Smooth muscle cell (in vitro differentiated cells): ENCODE measurements around the gene OR2B2. TPM values are rescaled to one million over a fixed set of nuclear protein-coding genes. Genes with fewer than 3 reads are reported as not detected.

Experiments
- DNase-seq: peaks from one replicate; lab custom pipeline; 2025; ENCODE audit not compliant: unreplicated experiment; lab: John Stamatoyannopoulos, UW
- H2AFZ ChIP-seq: fragments of 200-600 bp; sonication (generic); 2 replicates; pipeline ENCODE4 v1.6.0; 2016; ENCODE audit warnings: antibody characterized with exemption, low read depth, mild to moderate bottlenecking
- H3F3A ChIP-seq: fragments of 200-600 bp; sonication (generic); 2 replicates; pipeline ENCODE4 v1.6.0; 2017; ENCODE audit warnings: antibody characterized with exemption, low read depth
- H3K27ac ChIP-seq: fragments of 200-600 bp; sonication (generic); 2 replicates; pipeline ENCODE4 v1.5.1; 2016; ENCODE audit warnings: low read depth, mild to moderate bottlenecking
- H3K27me3 ChIP-seq: fragments of 200-600 bp; sonication (generic); 2 replicates; pipeline ENCODE4 v1.6.1; 2016; ENCODE audit warnings: low read depth, mild to moderate bottlenecking
- H3K36me3 ChIP-seq: fragments of 200-600 bp; sonication (generic); 2 replicates; pipeline ENCODE4 v1.5.1; 2016; ENCODE audit warnings: low read depth
- H3K4me1 ChIP-seq: fragments of 200-600 bp; sonication (generic); 2 replicates; pipeline ENCODE4 v1.5.1; 2016; ENCODE audit warnings: low read depth
- H3K4me2 ChIP-seq: fragments of 200-600 bp; sonication (generic); 2 replicates; pipeline ENCODE4 v1.6.0; 2016; ENCODE audit warnings: mild to moderate bottlenecking
- H3K4me3 ChIP-seq: fragments of 200-600 bp; sonication (generic); 2 replicates; pipeline ENCODE4 v1.5.1; 2016; ENCODE audit warnings: mild to moderate bottlenecking
- H3K79me2 ChIP-seq: fragments of 200-600 bp; sonication (generic); 2 replicates; pipeline ENCODE4 v1.6.0; 2016; ENCODE audit warnings: low read depth, mild to moderate bottlenecking
- H3K9ac ChIP-seq: fragments of 200-600 bp; sonication (generic); 2 replicates; pipeline ENCODE4 v1.6.0; 2016; ENCODE audit warnings: low read depth
- H3K9me3 ChIP-seq: fragments of 200-600 bp; sonication (generic); replicated peaks from 2 replicates; pipeline ENCODE4 v1.5.1; 2016; ENCODE audit warnings: low read depth
- H4K20me1 ChIP-seq: fragments of 200-600 bp; sonication (generic); 2 replicates; pipeline ENCODE4 v1.6.0; 2016; ENCODE audit warnings: low read depth
- CTCF ChIP-seq: fragments of 200-600 bp; sonication (generic); IDR thresholded peaks from 2 replicates; pipeline ENCODE4 v1.5.1; 2017; ENCODE audit warnings: borderline replicate concordance, mild to moderate bottlenecking, antibody characterized with exemption; ENCODE audit not compliant: insufficient read depth, poor library complexity, severe bottlenecking
- WGBS: methylation state at CpG from one replicate; pipeline ENCODE4 v1.1.7; 2016; ENCODE audit warnings: low lambda C conversion rate; 5-methylcytosine and 5-hydroxymethylcytosine counted together
- polyA plus RNA-seq: library from polyadenylated mRNA; unstranded; fragments of >200 nt; fragmentation: Nextera tagmentation; extraction: Ambion mirVana; gene quantifications from 2 replicates; pipeline ENCODE4 v1.2.1, GENCODE V29; 2016
- total RNA-seq: library from RNA; depleted of rRNA; stranded (reverse); fragments of >200 nt; gene quantifications from 2 replicates; pipeline ENCODE4 v1.2.3, GENCODE V29; 2014

Gene OR2B2
- total and polyA plus RNA-seq, 2 experiments from 2014 or later = not detected

- Histone ChIP-seq H3K4me3 (no peak overlapping the region), H4K20me1 (no peaks in the 10 kb centered on the region), H3F3A (no peaks in the 10 kb centered on the region), H3K4me2 (no peak overlapping the region), H3K9me3 (no peaks in the 10 kb centered on the region), H3K27me3 (peaks cover 5% of the 10 kb centered on the region), H3K9ac (no peak overlapping the region), H3K36me3 (no peaks in the 10 kb centered on the region), H3K27ac (no peak overlapping the region), H2AFZ (no peak overlapping the region), H3K4me1 (no peaks in the 10 kb centered on the region), H3K79me2 (no peaks in the 10 kb centered on the region)
- WGBS = 84% methylated on average over 6 of the region's 6 CpGs
- no peak for TF ChIP-seq CTCF
- DNase-seq = no peak
These were observed 12.0 kb upstream of the OR2B2 start for GRCh38 chr6:27924179-27924578.

GRCh38 chr6:27922949-27923348 is 10.8 kb upstream of the OR2B2 start:
- Histone ChIP-seq H3K9me3 (no peaks in the 10 kb centered on the region), H3K4me3 (no peak overlapping the region), H3K79me2 (no peaks in the 10 kb centered on the region), H3K27ac (no peak overlapping the region), H3K36me3 (no peaks in the 10 kb centered on the region), H3K4me1 (no peaks in the 10 kb centered on the region), H3K9ac (no peak overlapping the region), H3F3A (no peaks in the 10 kb centered on the region), H2AFZ (no peak overlapping the region), H4K20me1 (no peaks in the 10 kb centered on the region), H3K4me2 (no peak overlapping the region), H3K27me3 (peaks cover 5% of the 10 kb centered on the region)
- DNase-seq = no peak
- no peak for TF ChIP-seq CTCF

GRCh38 chr6:27908017-27908416 is 4.2 kb downstream of the OR2B2 start:
- 79% methylated on average over 1 of the region's 1 CpG for WGBS

More at GRCh38 chr6:27908017-27908416, 4.2 kb downstream of the OR2B2 start:
- no peaks in the 10 kb centered on the region for H3F3A ChIP-seq
- no peak overlapping the region for H3K4me2 ChIP-seq
- H3K36me3 ChIP-seq = no peaks in the 10 kb centered on the region
- H4K20me1 ChIP-seq = no peaks in the 10 kb centered on the region
- H3K4me1 ChIP-seq = no peaks in the 10 kb centered on the region
- no peak overlapping the region for H3K9ac ChIP-seq
- no peaks in the 10 kb centered on the region for H3K79me2 ChIP-seq
- H3K9me3 ChIP-seq = no peaks in the 10 kb centered on the region
- TF ChIP-seq CTCF = no peak
- H3K27ac ChIP-seq = no peak overlapping the region
- peaks cover 6% of the 10 kb centered on the region for H3K27me3 ChIP-seq
- DNase-seq = no peak
- no peak overlapping the region for H2AFZ ChIP-seq
- no peak overlapping the region for H3K4me3 ChIP-seq
